ENCODE results near the gene PRPF40A.

Gene PRPF40A

GRCh38 chr2:152718076-152718908, 1.0 kb upstream of the PRPF40A start, which contains the start of gene ARL6IP6 (continued):
- peak; percentile 32; the same call in 1 of the 2 replicates for TF ChIP-seq ZNF18 (tag by site-specific recombination; IDR thresholded peaks at IDR 0.05)
- TF ChIP-seq HIC1 (tag by site-specific recombination; IDR thresholded peaks at IDR 0.05): no peak; the same call in 1 of the 2 replicates
- no peak; the same call in 1 of the 2 replicates for TF ChIP-seq RBAK (tag by site-specific recombination; IDR thresholded peaks at IDR 0.05)

- Histone ChIP-seq H3K27ac (ENCODE audit: extremely low read depth, low read depth, low read length) (peak overlapping the region; percentile 89), H3K4me1 (ENCODE audit: control insufficient read depth, insufficient read depth, low read length) (0 out of 2 replicates have a peak, but pooled peaks cover 5% of the 10 kb centered on the region), H3K36me3 (ENCODE audit: control insufficient read depth in 2 of 2, insufficient read depth in 1 of 2, low read length in 2 of 2) (peaks cover 30 to 55% of the 10 kb centered on the region in 2 experiments), H3K4me3 (ENCODE audit: low read depth, low read length) (peak overlapping the region; percentile 100), H3K9me3 (ENCODE audit: control insufficient read depth, insufficient read depth, low read depth, low read length) (no peaks in the 10 kb centered on the region)
- ChIA-PET POLR2A (interaction anchor here (0.6 to 2.0 kb wide), 22 partner anchors 9 to 1912 kb away, joined by 3 to 16 read pairs (median 4); partner anchors contain the start of gene STAM2), CTCF (interaction anchor here (0.7 to 2.2 kb wide), 6 partner anchors 9 to 46 kb away, joined by 3 to 12 read pairs (median 6); no protein-coding TSS in a partner anchor)
- TF ChIP-seq ZNF777 (tag by site-specific recombination; IDR thresholded peaks at IDR 0.05; ENCODE audit: borderline replicate concordance) (0 out of 2 replicates have a peak, but pooled peaks have one; percentile 30), ZXDB (tag by site-specific recombination; IDR thresholded peaks at IDR 0.05) (0 out of 2 replicates have a peak, but pooled peaks have one; percentile 7), ZNF335 (tag by site-specific recombination; conservative IDR thresholded peaks at IDR 0.05) (peak; percentile 77; the same call in 1 of the 2 replicates), ZNF18 (tag by site-specific recombination; IDR thresholded peaks at IDR 0.05) (no peak), PRDM10 (tag by site-specific recombination; IDR thresholded peaks at IDR 0.05) (peak; percentile 1), ZNF324 (tag by site-specific recombination; IDR thresholded peaks at IDR 0.05) (0 out of 2 replicates have a peak, but pooled peaks have one; percentile 17), PRDM1 (tag by site-specific recombination; IDR thresholded peaks at IDR 0.05) (peak; percentile 61; the same call in 1 of the 2 replicates), ZNF248 (tag by site-specific recombination; IDR thresholded peaks at IDR 0.05) (no peak), ZNF600 (tag by site-specific recombination; IDR thresholded peaks at IDR 0.05) (peak; percentile 52)
These were observed 445 bp downstream of the PRPF40A start for GRCh38 chr2:152716805-152717227.
